Left ventricle myocardium inferior (tissue), 1 donor: ENCODE data around the gene PAPSS1. TPM values are rescaled to one million over a fixed set of nuclear protein-coding genes. Genes with fewer than 3 reads are reported as not detected.

Experiments
- DNase-seq: peaks from one replicate; pipeline ENCODE4 v3.0.0-alpha.2; 2020
- H3K27ac ChIP-seq: fragments of 200-600 bp; replicated peaks from 2 replicates; pipeline ENCODE4 v1.8.0; 2021
- H3K27me3 ChIP-seq: fragments of 200-600 bp; 2 replicates; pipeline ENCODE4 v1.8.0; 2021; ENCODE audit warnings: low read depth
- H3K36me3 ChIP-seq: fragments of 200-600 bp; 2 replicates; pipeline ENCODE4 v1.8.0; 2021
- H3K4me1 ChIP-seq: fragments of 200-600 bp; 2 replicates; pipeline ENCODE4 v1.8.0; 2021
- H3K4me3 ChIP-seq: fragments of 200-600 bp; 2 replicates; pipeline ENCODE4 v1.8.0; 2021; ENCODE audit warnings: mild to moderate bottlenecking, moderate library complexity
- H3K9me3 ChIP-seq: fragments of 200-600 bp; replicated peaks from 2 replicates; pipeline ENCODE4 v1.8.0; 2021
- CTCF ChIP-seq: fragments of 200-600 bp; IDR thresholded peaks from 2 replicates; pipeline ENCODE4 v1.8.0; 2021; ENCODE audit warnings: antibody characterized with exemption, mild to moderate bottlenecking, borderline replicate concordance
- intact Hi-C: fragments of 100-400 bp; cut with micrococcal nuclease; formaldehyde crosslinking; loops from one replicate; pipeline ENCODE4 v1.11.0; 2022
- total RNA-seq: library from RNA; stranded (reverse); fragmentation: NEBNext Ultra II Directional; extraction: Animal tissue kit (Norgen Biotek cat#: 25700); gene quantifications from one replicate; pipeline ENCODE4 v1.2.1, GENCODE V29; 2021
- donor health status: DM: no; HTN: yes; CAD: no; lungs with severe emphysema.

Gene PAPSS1
- total RNA-seq, 1 donor from 2014 or later = 10.0 TPM

GRCh38 chr4:107589269-107589668 is 130.8 kb downstream of the PAPSS1 start:
- no peak for DNase-seq
- Histone ChIP-seq H3K9me3 (peaks cover 69% of the 10 kb centered on the region), H3K27me3 (no peaks in the 10 kb centered on the region), H3K27ac (no peak overlapping the region), H3K4me3 (no peak overlapping the region), H3K4me1 (no peaks in the 10 kb centered on the region), H3K36me3 (no peaks in the 10 kb centered on the region)
- no peak for TF ChIP-seq CTCF
- intact Hi-C loops = no loop called here

GRCh38 chr4:107586371-107586770 is 133.7 kb downstream of the PAPSS1 start:
- Histone ChIP-seq H3K9me3 (peaks cover 78% of the 10 kb centered on the region), H3K4me1 (no peaks in the 10 kb centered on the region), H3K4me3 (no peak overlapping the region), H3K27ac (no peak overlapping the region), H3K27me3 (no peaks in the 10 kb centered on the region), H3K36me3 (no peaks in the 10 kb centered on the region)
- intact Hi-C loops = no loop called here
- TF ChIP-seq CTCF = no peak
- no peak for DNase-seq

GRCh38 chr4:107579099-107579498 is 140.9 kb downstream of the PAPSS1 start:
- peaks cover 17% of the 10 kb centered on the region for H3K9me3 ChIP-seq
- TF ChIP-seq CTCF = no peak
- intact Hi-C loops = no loop called here
- DNase-seq = no peak
- no peaks in the 10 kb centered on the region for H3K36me3 ChIP-seq
- no peaks in the 10 kb centered on the region for H3K4me1 ChIP-seq
- H3K4me3 ChIP-seq = no peak overlapping the region
- H3K27me3 ChIP-seq = no peaks in the 10 kb centered on the region
- H3K27ac ChIP-seq = no peak overlapping the region

- intact Hi-C loops = no loop called here
- Histone ChIP-seq H3K4me3 (no peak overlapping the region), H3K27me3 (no peaks in the 10 kb centered on the region), H3K27ac (no peak overlapping the region), H3K9me3 (peaks cover 10% of the 10 kb centered on the region), H3K36me3 (no peaks in the 10 kb centered on the region), H3K4me1 (no peaks in the 10 kb centered on the region)
- no peak for TF ChIP-seq CTCF
- DNase-seq = no peak
Measured at GRCh38 chr4:107578321-107578720, 141.7 kb downstream of the PAPSS1 start.

GRCh38 chr4:107577743-107578142 is 142.3 kb downstream of the PAPSS1 start:
- Histone ChIP-seq H3K27ac (no peak overlapping the region), H3K9me3 (peaks cover 6% of the 10 kb centered on the region), H3K4me1 (no peaks in the 10 kb centered on the region), H3K4me3 (no peak overlapping the region), H3K27me3 (no peaks in the 10 kb centered on the region), H3K36me3 (no peaks in the 10 kb centered on the region)
- DNase-seq = no peak
- TF ChIP-seq CTCF = no peak
- intact Hi-C loops = no loop called here

- H3K4me3 ChIP-seq = no peak overlapping the region
- intact Hi-C loops = no loop called here
- no peak for TF ChIP-seq CTCF
- DNase-seq = no peak
- H3K9me3 ChIP-seq = no peaks in the 10 kb centered on the region
- H3K4me1 ChIP-seq = no peaks in the 10 kb centered on the region
- no peaks in the 10 kb centered on the region for H3K27me3 ChIP-seq
- no peaks in the 10 kb centered on the region for H3K36me3 ChIP-seq
- H3K27ac ChIP-seq = no peak overlapping the region
Measured at GRCh38 chr4:107575243-107575642, 144.8 kb downstream of the PAPSS1 start.
